ENCODE measurements around the gene TBX2. TPM values are rescaled to one million over a fixed set of nuclear protein-coding genes. Genes with fewer than 3 reads are reported as not detected.

TBX2 gene
- total and polyA plus RNA-seq, 2 of the 13 experiments (the other 11 are each of a cell fraction or from before 2014, with no cell fraction given) = 2.8 to 15.3 TPM

DNA sequence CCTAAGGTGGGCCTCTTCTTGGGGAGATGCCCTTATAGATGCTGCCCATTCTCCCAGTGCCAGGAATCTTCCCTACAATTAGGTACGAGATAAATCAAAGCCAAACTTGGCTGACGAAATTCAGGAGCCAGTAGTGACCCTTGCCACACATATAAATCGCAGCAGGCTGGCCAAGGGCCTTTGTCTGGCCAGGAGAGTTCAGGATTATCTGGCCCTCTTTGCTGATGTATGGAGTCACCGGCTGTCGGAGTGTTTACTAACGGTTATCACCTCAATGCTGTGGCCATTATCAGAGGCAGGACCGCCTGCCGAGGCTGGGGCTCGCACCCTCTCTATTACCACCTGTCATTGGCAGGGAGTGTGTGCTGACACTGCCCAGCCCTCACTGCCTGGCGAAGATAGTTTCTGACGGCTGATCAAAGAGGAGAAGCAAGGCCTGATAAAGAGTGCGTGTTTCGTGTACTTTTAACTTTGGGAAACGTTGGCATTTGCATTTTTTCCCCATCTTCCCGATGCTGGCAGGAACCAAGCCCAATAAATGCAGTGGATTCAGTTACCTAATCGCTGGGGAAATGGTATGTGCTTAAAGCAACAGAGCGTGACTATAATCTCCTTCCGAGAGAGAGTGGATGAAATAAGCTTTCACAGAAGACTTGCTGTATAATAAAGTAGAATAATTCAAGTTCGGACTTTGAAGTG is 32.8 kb upstream of the TBX2 start (continued):
- TF ChIP-seq PAX8 (CRISPR knock-in tag; IDR thresholded peaks at IDR 0.05; ENCODE audit: borderline replicate concordance) (no peak), ARID2 (CRISPR knock-in tag; IDR thresholded peaks at IDR 0.05; ENCODE audit: borderline replicate concordance) (peak; percentile 88; the same call in 1 of the 2 replicates), ARNTL (CRISPR knock-in tag; IDR thresholded peaks at IDR 0.05) (no peak), RARG (CRISPR knock-in tag; IDR thresholded peaks at IDR 0.05; ENCODE audit: low read depth) (no peak), ZBTB40 (IDR thresholded peaks at IDR 0.05) (no peak), ZBTB40 (CRISPR knock-in tag; IDR thresholded peaks at IDR 0.05) (no peak), MBD4 (IDR thresholded peaks at IDR 0.05; ENCODE audit: borderline replicate concordance, low read length) (no peak), ZNF230 (CRISPR knock-in tag; IDR thresholded peaks at IDR 0.05) (0 out of 2 replicates have a peak, but pooled peaks have one; percentile 52), HMGXB3 (CRISPR knock-in tag; IDR thresholded peaks at IDR 0.05; ENCODE audit: borderline replicate concordance) (peak; percentile 88; the same call in 1 of the 2 replicates), ZNF563 (CRISPR knock-in tag; IDR thresholded peaks at IDR 0.05) (peak; percentile 74; the same call in 1 of the 2 replicates), ZNF234 (CRISPR knock-in tag; conservative IDR thresholded peaks at IDR 0.05) (no peak), SETDB1 (CRISPR knock-in tag; IDR thresholded peaks at IDR 0.05; ENCODE audit: borderline replicate concordance) (no peak)
- TF ChIP-seq, protein P1, sequence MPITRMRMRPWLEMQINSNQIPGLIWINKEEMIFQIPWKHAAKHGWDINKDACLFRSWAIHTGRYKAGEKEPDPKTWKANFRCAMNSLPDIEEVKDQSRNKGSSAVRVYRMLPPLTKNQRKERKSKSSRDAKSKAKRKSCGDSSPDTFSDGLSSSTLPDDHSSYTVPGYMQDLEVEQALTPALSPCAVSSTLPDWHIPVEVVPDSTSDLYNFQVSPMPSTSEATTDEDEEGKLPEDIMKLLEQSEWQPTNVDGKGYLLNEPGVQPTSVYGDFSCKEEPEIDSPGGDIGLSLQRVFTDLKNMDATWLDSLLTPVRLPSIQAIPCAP (CRISPR knock-in tag; IDR thresholded peaks at IDR 0.05; ENCODE audit: low read depth) = no peak
